Measurements from ENCODE around the gene HMGCLL1.

HMGCLL1 gene

DNA sequence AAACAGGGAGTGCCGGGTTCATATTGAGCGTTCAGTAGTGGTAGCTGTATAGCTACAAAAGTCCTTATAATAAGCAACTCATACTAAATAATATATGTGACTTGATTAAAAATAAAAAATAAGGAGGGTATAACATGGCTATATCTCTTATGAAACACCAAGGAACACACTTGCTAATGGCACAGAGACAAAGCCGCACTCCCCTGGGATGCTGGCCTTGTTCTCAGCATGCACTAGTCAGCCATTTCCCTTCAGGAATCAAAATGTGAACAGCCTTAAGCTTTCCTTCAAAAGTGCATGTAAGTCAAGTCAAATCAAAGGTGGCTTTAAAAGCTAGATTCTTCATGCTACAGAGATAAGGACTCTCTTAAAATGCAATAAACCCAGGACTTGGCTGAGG lies 9.4 kb downstream of the HMGCLL1 start:
- Histone ChIP-seq H3K9ac (ENCODE audit: low read depth, low read length) (no peak overlapping the region), H3K4me3 (ENCODE audit: low read depth in 1 of 2, low read length in 2 of 2) (no peak overlapping the region), H3K27ac (ENCODE audit: low read length) (no peak overlapping the region), H3K36me3 (ENCODE audit: insufficient read depth, low read length) (no peaks in the 10 kb centered on the region), H3K4me1 (ENCODE audit: insufficient read depth, low read length) (no peaks in the 10 kb centered on the region), H2AFZ (ENCODE audit: low read depth, low read length) (no peak overlapping the region), H3K4me2 (ENCODE audit: insufficient read depth, low read length) (no peak overlapping the region), H3K79me2 (ENCODE audit: insufficient read depth, low read length) (no peaks in the 10 kb centered on the region), H3K27me3 (ENCODE audit: insufficient read depth, low read length, poor library complexity) (no peaks in the 10 kb centered on the region), H3K9me3 (ENCODE audit: insufficient read depth, low read length, severe bottlenecking) (peaks cover 5% of the 10 kb centered on the region), H4K20me1 (ENCODE audit: insufficient read depth, low read length) (no peaks in the 10 kb centered on the region)
- no peak for TF ChIP-seq EZH2 (IDR thresholded peaks at IDR 0.05; ENCODE audit: borderline replicate concordance, low read depth, low read length, severe bottlenecking)
- DNase-seq (no peak), ATAC-seq (ENCODE audit: insufficient read depth, low read depth) (no peak)

DNA sequence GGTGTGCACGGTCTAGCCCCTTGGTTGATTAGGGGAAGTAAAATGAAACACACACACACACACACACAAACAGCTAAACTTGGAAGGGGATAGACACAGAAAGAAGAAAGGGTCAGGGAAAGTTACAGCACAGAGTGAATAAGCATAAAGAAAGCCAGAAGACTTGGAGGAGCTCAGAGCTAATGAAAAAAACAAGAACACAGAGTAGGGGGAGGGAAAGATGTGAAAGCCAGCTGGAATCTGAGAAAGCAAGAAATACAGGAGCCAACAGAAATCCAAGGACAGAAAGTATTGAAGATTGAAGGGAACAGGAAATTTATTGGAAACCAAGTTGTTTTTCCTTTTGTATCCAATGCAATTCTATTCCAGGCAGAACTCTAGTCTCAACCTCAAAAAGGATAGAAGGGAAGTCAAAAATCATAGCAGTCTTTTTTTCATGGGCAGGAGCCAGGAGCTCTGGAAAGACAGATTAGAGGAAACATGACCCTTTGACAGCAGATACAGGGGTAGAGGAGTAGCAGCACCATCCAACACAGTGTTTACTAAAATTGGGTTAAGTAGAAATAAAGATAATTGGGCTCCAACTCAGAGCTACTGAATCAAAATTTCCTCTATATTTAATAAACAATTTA lies 10.1 kb downstream of the HMGCLL1 start:
- Histone ChIP-seq H3K27me3 (ENCODE audit: insufficient read depth, low read length, poor library complexity) (no peaks in the 10 kb centered on the region), H4K20me1 (ENCODE audit: insufficient read depth, low read length) (no peaks in the 10 kb centered on the region), H3K4me2 (ENCODE audit: insufficient read depth, low read length) (no peak overlapping the region), H3K79me2 (ENCODE audit: insufficient read depth, low read length) (no peaks in the 10 kb centered on the region), H3K9ac (ENCODE audit: low read depth, low read length) (no peak overlapping the region), H3K4me1 (ENCODE audit: insufficient read depth, low read length) (no peaks in the 10 kb centered on the region), H3K9me3 (ENCODE audit: insufficient read depth, low read length, severe bottlenecking) (peaks cover 5% of the 10 kb centered on the region), H3K4me3 (ENCODE audit: low read depth in 1 of 2, low read length in 2 of 2) (no peak overlapping the region), H3K36me3 (ENCODE audit: insufficient read depth, low read length) (no peaks in the 10 kb centered on the region), H2AFZ (ENCODE audit: low read depth, low read length) (no peak overlapping the region), H3K27ac (ENCODE audit: low read length) (no peak overlapping the region)
- no peak for TF ChIP-seq CTCF (IDR thresholded peaks at IDR 0.05; ENCODE audit: borderline replicate concordance, extremely low read depth, low read length, poor library complexity, severe bottlenecking)
- ATAC-seq (ENCODE audit: insufficient read depth, low read depth) (no peak), DNase-seq (no peak)

DNA sequence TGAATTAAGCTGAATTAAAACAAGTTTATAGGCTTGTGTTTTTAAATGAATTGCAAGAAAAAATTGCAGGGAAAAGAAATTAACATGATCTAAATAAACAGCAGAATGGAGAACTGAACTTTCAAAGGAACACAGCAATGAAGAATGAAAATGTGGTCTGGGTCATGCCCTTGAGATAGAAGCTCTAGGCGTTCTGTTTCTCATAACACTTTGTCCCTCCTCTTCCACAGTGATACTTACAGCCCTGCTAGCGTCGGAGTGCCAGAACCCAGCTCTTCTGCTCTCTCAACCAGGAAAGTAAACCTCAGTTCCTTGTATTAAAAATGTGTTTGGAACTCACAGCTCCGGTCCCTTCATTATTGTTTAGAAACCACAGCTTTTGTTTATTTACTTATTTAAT lies 11.4 kb downstream of the HMGCLL1 start:
- ATAC-seq (ENCODE audit: insufficient read depth, low read depth): no peak
- no peak overlapping the region for H3K27ac ChIP-seq (ENCODE audit: low read length)
- H3K4me1 ChIP-seq (ENCODE audit: insufficient read depth, low read length): no peaks in the 10 kb centered on the region
- H3K9me3 ChIP-seq (ENCODE audit: insufficient read depth, low read length, severe bottlenecking): no peaks in the 10 kb centered on the region
- H3K4me3 ChIP-seq (ENCODE audit: low read depth in 1 of 2, low read length in 2 of 2): no peak overlapping the region
- no peak for TF ChIP-seq EZH2 (IDR thresholded peaks at IDR 0.05; ENCODE audit: borderline replicate concordance, low read depth, low read length, severe bottlenecking)
- no peak for TF ChIP-seq CTCF (IDR thresholded peaks at IDR 0.05; ENCODE audit: borderline replicate concordance, extremely low read depth, low read length, poor library complexity, severe bottlenecking)
- H3K9ac ChIP-seq (ENCODE audit: low read depth, low read length): no peak overlapping the region
- H3K27me3 ChIP-seq (ENCODE audit: insufficient read depth, low read length, poor library complexity): no peaks in the 10 kb centered on the region
- no peak overlapping the region for H3K4me2 ChIP-seq (ENCODE audit: insufficient read depth, low read length)
- H4K20me1 ChIP-seq (ENCODE audit: insufficient read depth, low read length): no peaks in the 10 kb centered on the region
- H3K79me2 ChIP-seq (ENCODE audit: insufficient read depth, low read length): no peaks in the 10 kb centered on the region
- no peak overlapping the region for H2AFZ ChIP-seq (ENCODE audit: low read depth, low read length)
- H3K36me3 ChIP-seq (ENCODE audit: insufficient read depth, low read length): no peaks in the 10 kb centered on the region
- DNase-seq: no peak

DNA sequence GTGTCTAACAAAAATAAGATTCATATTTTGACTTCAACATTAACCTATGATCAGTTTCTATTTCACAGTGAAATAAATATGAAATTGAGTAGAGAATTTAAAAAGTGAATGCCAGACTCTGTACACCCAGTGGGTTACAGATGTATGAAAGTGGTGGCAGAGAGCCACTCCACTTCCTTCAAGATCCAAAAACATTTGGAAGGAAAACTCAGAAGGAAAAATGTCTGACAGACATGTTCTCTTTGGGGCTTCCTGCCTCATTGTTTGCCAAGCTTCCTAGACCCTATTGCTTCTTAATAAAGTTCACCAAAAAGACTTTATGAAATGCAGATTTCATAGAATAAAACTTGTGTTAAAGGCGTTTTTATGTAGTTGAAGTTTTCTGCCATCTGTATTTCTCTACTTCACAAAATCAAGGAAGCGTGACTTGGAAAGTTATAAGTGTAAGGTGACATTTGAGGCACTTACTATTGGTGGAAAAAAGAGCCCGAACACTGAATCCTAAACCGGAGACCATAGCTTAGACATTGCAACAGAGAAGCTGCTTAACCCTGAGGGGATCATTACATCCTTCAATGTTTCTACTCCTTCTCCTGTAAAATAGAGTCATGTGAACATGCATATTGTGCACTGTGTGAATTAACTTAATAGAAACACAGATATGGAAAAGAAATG lies 12.8 kb downstream of the HMGCLL1 start:
- Histone ChIP-seq H3K79me2 (ENCODE audit: insufficient read depth, low read length) (no peaks in the 10 kb centered on the region), H3K4me3 (ENCODE audit: low read depth in 1 of 2, low read length in 2 of 2) (no peak overlapping the region), H3K27me3 (ENCODE audit: insufficient read depth, low read length, poor library complexity) (no peaks in the 10 kb centered on the region), H2AFZ (ENCODE audit: low read depth, low read length) (no peak overlapping the region), H3K36me3 (ENCODE audit: insufficient read depth, low read length) (no peaks in the 10 kb centered on the region), H3K9ac (ENCODE audit: low read depth, low read length) (no peak overlapping the region), H3K4me1 (ENCODE audit: insufficient read depth, low read length) (no peaks in the 10 kb centered on the region), H3K9me3 (ENCODE audit: insufficient read depth, low read length, severe bottlenecking) (no peaks in the 10 kb centered on the region), H3K27ac (ENCODE audit: low read length) (no peak overlapping the region), H3K4me2 (ENCODE audit: insufficient read depth, low read length) (no peak overlapping the region), H4K20me1 (ENCODE audit: insufficient read depth, low read length) (no peaks in the 10 kb centered on the region)
- no peak for DNase-seq
- TF ChIP-seq CTCF (IDR thresholded peaks at IDR 0.05; ENCODE audit: borderline replicate concordance, extremely low read depth, low read length, poor library complexity, severe bottlenecking) (no peak), EZH2 (IDR thresholded peaks at IDR 0.05; ENCODE audit: borderline replicate concordance, low read depth, low read length, severe bottlenecking) (no peak)
- ATAC-seq (ENCODE audit: insufficient read depth, low read depth): no peak

All from DND-41 (cell line).